ENCODE measurements around the gene SZRD1. TPM values are rescaled to one million over a fixed set of nuclear protein-coding genes. Genes with fewer than 3 reads are reported as not detected.

Gene SZRD1
- total and polyA plus RNA-seq, 9 of the 15 experiments (the other 6 are each of a cell fraction or from before 2014, with no cell fraction given) = 3.9 to 149 (median 82.5) TPM

DNA sequence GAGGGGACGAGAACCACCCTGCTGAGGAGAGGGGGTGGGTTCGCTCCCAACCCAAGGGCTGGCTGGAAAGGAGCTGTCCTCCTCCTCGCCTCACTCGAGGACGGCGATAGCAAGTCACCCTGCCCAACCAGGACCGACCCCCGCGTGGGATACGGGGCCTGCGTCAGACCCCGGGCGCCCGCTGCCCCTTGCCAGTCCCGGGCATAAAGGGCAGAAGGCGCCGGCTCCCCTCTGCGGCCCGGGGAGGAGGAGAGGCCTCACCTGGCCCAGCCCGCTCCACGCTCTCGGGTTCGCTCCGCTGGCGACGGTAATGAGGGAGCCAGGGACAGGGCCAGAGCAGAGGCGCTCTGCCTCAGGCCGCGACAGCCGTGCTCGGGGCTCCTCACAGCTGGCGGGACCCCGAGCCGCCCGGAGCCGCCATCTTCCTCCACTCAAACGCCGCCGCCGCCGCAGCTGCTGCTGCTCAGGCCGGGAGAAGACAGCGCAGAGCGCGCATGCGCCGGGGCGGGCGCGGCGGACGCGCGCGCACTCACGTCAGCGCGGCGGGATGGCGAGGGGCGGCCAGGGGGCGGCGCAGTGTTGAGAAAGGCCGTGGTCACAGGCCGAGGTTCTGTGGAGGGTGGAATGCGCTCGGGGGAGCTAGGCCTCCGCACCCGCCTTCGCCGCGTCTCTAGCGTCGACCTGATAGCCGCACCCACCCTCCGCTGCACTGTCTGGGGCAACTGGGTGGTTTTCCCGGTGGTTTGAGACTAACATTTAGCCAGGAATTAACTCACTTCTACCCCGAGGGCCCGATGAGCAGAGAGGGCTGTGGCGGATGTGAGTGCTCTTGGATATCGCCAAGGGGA, 14.8 kb upstream of the SZRD1 start, which contains the start of gene FBXO42 (continued):
- TF ChIP-seq ZNF384 (IDR thresholded peaks at IDR 0.05; ENCODE audit: low read depth, low read length) (peak; percentile 29; the same call in 1 of the 2 replicates), ZNF707 (CRISPR knock-in tag; conservative IDR thresholded peaks at IDR 0.05) (0 out of 2 replicates have a peak, but pooled peaks have one; percentile 34), SREBF2 (CRISPR knock-in tag; IDR thresholded peaks at IDR 0.05) (0 out of 2 replicates have a peak, but pooled peaks have one; percentile 60), PRPF4 (IDR thresholded peaks at IDR 0.05; ENCODE audit: insufficient read depth, low read depth, low read length, poor library complexity, severe bottlenecking) (no peak), CREB1 (IDR thresholded peaks at IDR 0.05) (peak; percentile 90), CREB1 (CRISPR knock-in tag; IDR thresholded peaks at IDR 0.05) (peak; percentile 85), ZNF263 (CRISPR knock-in tag; IDR thresholded peaks at IDR 0.05; ENCODE audit: borderline replicate concordance) (peak; percentile 57; the same call in 1 of the 2 replicates), SUPT5H (IDR thresholded peaks at IDR 0.05) (peak; percentile 89), ZC3H4 (CRISPR knock-in tag; IDR thresholded peaks at IDR 0.05; ENCODE audit: borderline replicate concordance) (peak; percentile 75; the same call in 1 of the 2 replicates), ERF (CRISPR knock-in tag; IDR thresholded peaks at IDR 0.05) (peak; percentile 81), ESRRB (CRISPR knock-in tag; IDR thresholded peaks at IDR 0.05; ENCODE audit: borderline replicate concordance) (peak; percentile 69; the same call in 1 of the 2 replicates), SMAD3 (CRISPR knock-in tag; conservative IDR thresholded peaks at IDR 0.05) (0 out of 2 replicates have a peak, but pooled peaks have one; percentile 43), TRIM28 (IDR thresholded peaks at IDR 0.05) (0 out of 2 replicates have a peak, but pooled peaks have one; percentile 15)
- TF ChIP-seq, protein P1, sequence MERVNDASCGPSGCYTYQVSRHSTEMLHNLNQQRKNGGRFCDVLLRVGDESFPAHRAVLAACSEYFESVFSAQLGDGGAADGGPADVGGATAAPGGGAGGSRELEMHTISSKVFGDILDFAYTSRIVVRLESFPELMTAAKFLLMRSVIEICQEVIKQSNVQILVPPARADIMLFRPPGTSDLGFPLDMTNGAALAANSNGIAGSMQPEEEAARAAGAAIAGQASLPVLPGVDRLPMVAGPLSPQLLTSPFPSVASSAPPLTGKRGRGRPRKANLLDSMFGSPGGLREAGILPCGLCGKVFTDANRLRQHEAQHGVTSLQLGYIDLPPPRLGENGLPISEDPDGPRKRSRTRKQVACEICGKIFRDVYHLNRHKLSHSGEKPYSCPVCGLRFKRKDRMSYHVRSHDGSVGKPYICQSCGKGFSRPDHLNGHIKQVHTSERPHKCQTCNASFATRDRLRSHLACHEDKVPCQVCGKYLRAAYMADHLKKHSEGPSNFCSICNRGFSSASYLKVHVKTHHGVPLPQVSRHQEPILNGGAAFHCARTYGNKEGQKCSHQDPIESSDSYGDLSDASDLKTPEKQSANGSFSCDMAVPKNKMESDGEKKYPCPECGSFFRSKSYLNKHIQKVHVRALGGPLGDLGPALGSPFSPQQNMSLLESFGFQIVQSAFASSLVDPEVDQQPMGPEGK (CRISPR knock-in tag; IDR thresholded peaks at IDR 0.05; ENCODE audit: borderline replicate concordance) = no peak
- TF ChIP-seq, protein P2, sequence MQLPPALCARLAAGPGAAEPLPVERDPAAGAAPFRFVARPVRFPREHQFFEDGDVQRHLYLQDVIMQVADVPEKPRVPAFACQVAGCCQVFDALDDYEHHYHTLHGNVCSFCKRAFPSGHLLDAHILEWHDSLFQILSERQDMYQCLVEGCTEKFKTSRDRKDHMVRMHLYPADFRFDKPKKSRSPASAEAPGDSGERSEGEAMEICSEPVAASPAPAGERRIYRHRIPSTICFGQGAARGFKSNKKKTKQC (CRISPR knock-in tag; IDR thresholded peaks at IDR 0.05) = peak; percentile 62; the same call in 1 of the 2 replicates
- TF ChIP-seq, protein P3, sequence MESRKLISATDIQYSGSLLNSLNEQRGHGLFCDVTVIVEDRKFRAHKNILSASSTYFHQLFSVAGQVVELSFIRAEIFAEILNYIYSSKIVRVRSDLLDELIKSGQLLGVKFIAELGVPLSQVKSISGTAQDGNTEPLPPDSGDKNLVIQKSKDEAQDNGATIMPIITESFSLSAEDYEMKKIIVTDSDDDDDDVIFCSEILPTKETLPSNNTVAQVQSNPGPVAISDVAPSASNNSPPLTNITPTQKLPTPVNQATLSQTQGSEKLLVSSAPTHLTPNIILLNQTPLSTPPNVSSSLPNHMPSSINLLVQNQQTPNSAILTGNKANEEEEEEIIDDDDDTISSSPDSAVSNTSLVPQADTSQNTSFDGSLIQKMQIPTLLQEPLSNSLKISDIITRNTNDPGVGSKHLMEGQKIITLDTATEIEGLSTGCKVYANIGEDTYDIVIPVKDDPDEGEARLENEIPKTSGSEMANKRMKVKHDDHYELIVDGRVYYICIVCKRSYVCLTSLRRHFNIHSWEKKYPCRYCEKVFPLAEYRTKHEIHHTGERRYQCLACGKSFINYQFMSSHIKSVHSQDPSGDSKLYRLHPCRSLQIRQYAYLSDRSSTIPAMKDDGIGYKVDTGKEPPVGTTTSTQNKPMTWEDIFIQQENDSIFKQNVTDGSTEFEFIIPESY (CRISPR knock-in tag; IDR thresholded peaks at IDR 0.05) = peak; percentile 70
- TF ChIP-seq, protein P4, sequence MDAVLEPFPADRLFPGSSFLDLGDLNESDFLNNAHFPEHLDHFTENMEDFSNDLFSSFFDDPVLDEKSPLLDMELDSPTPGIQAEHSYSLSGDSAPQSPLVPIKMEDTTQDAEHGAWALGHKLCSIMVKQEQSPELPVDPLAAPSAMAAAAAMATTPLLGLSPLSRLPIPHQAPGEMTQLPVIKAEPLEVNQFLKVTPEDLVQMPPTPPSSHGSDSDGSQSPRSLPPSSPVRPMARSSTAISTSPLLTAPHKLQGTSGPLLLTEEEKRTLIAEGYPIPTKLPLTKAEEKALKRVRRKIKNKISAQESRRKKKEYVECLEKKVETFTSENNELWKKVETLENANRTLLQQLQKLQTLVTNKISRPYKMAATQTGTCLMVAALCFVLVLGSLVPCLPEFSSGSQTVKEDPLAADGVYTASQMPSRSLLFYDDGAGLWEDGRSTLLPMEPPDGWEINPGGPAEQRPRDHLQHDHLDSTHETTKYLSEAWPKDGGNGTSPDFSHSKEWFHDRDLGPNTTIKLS (IDR thresholded peaks at IDR 0.05; ENCODE audit: borderline replicate concordance, low read depth) = peak; percentile 82
